K562 (cell line): ENCODE results near the gene ING1. TPM values are rescaled to one million over a fixed set of nuclear protein-coding genes. Genes with fewer than 3 reads are reported as not detected.

Source experiments
- ATAC-seq: fragments of 200-7000 bp; cut with Tn5 transposase; 3 replicates; pipeline ENCODE4 v1.9.1; 2020; ENCODE audit warnings: moderate library complexity
- BruUV-seq: library from RNA; stranded (reverse); fragments of 400-500 nt; replicated peaks from 2 replicates; lab custom pipeline; 2021; lab: Mats Ljungman, UMichigan
- CTCF ChIA-PET: fragments of 300-600 bp; formaldehyde crosslinking; extraction: SDS; loops from one replicate; lab custom pipeline; 2021; ENCODE audit warnings: low intra/inter-chr PET ratio; lab: Yijun Ruan, JAX
- POLR2A ChIA-PET: fragments of 300-600, 350-650 bp; sonication (Branson Sonifier 250); formaldehyde crosslinking; extraction: SDS; loops from one replicate; lab custom pipeline; 2021; ENCODE audit warnings: antibody characterized with exemption, inconsistent platforms; lab: Yijun Ruan, JAX
- DNase-seq, 4 experiments: peaks; one replicate each; pipeline versions ENCODE4 v3.0.0 to v3.0.0-alpha.2; 2011 to 2018; ENCODE audit warnings: low spot score in 3 of 4, mixed read lengths in 3 of 4; ENCODE audit errors: extremely low read depth in 1 of 4
- FAIRE-seq: peaks from 2 replicates; lab custom pipeline; 2011; peaks lifted over from hg19 to GRCh38; lab: Jason Lieb, UNC
- H2AFZ ChIP-seq: 2 replicates; pipeline ENCODE4 v1.6.0; 2011; ENCODE audit warnings: low read depth, low read length, control low read depth, inconsistent platforms
- H3K27ac ChIP-seq: fragments of 200-600 bp; 3 replicates; pipeline ENCODE4 v1.8.0; 2011; ENCODE audit warnings: low read depth, mild to moderate bottlenecking, control low read depth, inconsistent platforms, low read length, moderate library complexity, mixed read lengths; ENCODE audit errors: extremely low read depth
- H3K27me3 ChIP-seq, 2 experiments: fragments of 300-600 bp in 1 of 2; 2 replicates in 1 of 2; 3 replicates in 1 of 2; pipeline versions ENCODE4 v1.6.0 to v1.8.0; 2011; ENCODE audit warnings: inconsistent platforms in 2 of 2, low read length in 2 of 2, mild to moderate bottlenecking in 1 of 2, mixed read lengths in 1 of 2, moderate library complexity in 1 of 2; ENCODE audit not compliant: control insufficient read depth in 2 of 2, insufficient read depth in 2 of 2
- H3K36me3 ChIP-seq: fragments of 300-600 bp; 3 replicates; pipeline ENCODE4 v1.8.0; 2011; ENCODE audit warnings: mild to moderate bottlenecking, low read length, inconsistent platforms; ENCODE audit not compliant: control insufficient read depth, insufficient read depth
- H3K4me1 ChIP-seq, 2 experiments: fragments of 200-600 bp in 1 of 2; replicated peaks in 1 of 2; 2 replicates in 1 of 2; 3 replicates in 1 of 2; pipeline versions ENCODE4 v1.5.1 to v1.8.0; 2011; ENCODE audit warnings: inconsistent platforms in 2 of 2, low read length in 2 of 2, mild to moderate bottlenecking in 1 of 2, mixed read lengths in 1 of 2, moderate library complexity in 1 of 2; ENCODE audit not compliant: control insufficient read depth in 2 of 2, insufficient read depth in 2 of 2
- H3K4me2 ChIP-seq: 2 replicates; pipeline ENCODE4 v1.6.1; 2011; ENCODE audit warnings: low read length, control low read depth, inconsistent platforms, mixed read lengths; ENCODE audit not compliant: insufficient read depth
- H3K4me3 ChIP-seq: fragments of 200-600 bp; sonication (generic), shearing (Covaris generic); 2 replicates; pipeline ENCODE4 v1.5.1; 2016; ENCODE audit warnings: control low read depth, inconsistent platforms
- H3K79me2 ChIP-seq: fragments of 200-600 bp; 3 replicates; pipeline ENCODE4 v1.8.0; 2011; ENCODE audit warnings: low read length, inconsistent platforms; ENCODE audit not compliant: control insufficient read depth, insufficient read depth
- H3K9ac ChIP-seq, 2 experiments: 2 replicates each; pipeline versions ENCODE4 v1.6.0 to v1.6.1; 2011; ENCODE audit warnings: low read depth in 2 of 2, low read length in 2 of 2, control low read depth in 1 of 2, inconsistent platforms in 1 of 2, mild to moderate bottlenecking in 1 of 2, mixed read lengths in 1 of 2; ENCODE audit not compliant: insufficient read depth in 1 of 2
- H3K9me1 ChIP-seq: one replicate; pipeline ENCODE4 v1.6.0; 2011; ENCODE audit warnings: inconsistent platforms, mild to moderate bottlenecking, low read length, moderate library complexity; ENCODE audit not compliant: control insufficient read depth, insufficient read depth
- H3K9me3 ChIP-seq: replicated peaks from 2 replicates; pipeline ENCODE4 v1.5.1; 2011; ENCODE audit warnings: low read depth, low read length, inconsistent platforms; ENCODE audit not compliant: control insufficient read depth, insufficient read depth
- H4K20me1 ChIP-seq: replicated peaks from 2 replicates; pipeline ENCODE4 v1.6.1; 2011; ENCODE audit warnings: low read length, inconsistent platforms, mixed read lengths; ENCODE audit not compliant: control insufficient read depth, insufficient read depth
- ELF4 ChIP-seq: fragments of 450-650 bp; formaldehyde crosslinking; IDR thresholded peaks from 2 replicates; pipeline ENCODE4 v1.4.0; 2022; ENCODE audit warnings: missing genetic modification characterization
- ETV5 ChIP-seq: sonication (generic); formaldehyde crosslinking; IDR thresholded peaks from 2 replicates; pipeline ENCODE4 v1.4.0; 2020; ENCODE audit warnings: low read depth, mild to moderate bottlenecking, missing genetic modification reagents
- SREBF2 ChIP-seq: sonication (generic); formaldehyde crosslinking; IDR thresholded peaks from 2 replicates; pipeline ENCODE4 v1.4.0; 2020; ENCODE audit warnings: mild to moderate bottlenecking, missing genetic modification reagents
- TARDBP ChIP-seq: fragments of 450-650 bp; IDR thresholded peaks from 2 replicates; pipeline ENCODE4 v1.6.1; 2016
- ZFP1 ChIP-seq: fragments of 450-650 bp; formaldehyde crosslinking; IDR thresholded peaks from 2 replicates; pipeline ENCODE4 v1.4.0; 2020; ENCODE audit warnings: mild to moderate bottlenecking, mixed read lengths
- ZNF395 ChIP-seq: fragments of 200-800 bp; sonication (Bioruptor generic); IDR thresholded peaks from 2 replicates; pipeline ENCODE4 v1.6.1; 2017; ENCODE audit warnings: missing genetic modification characterization, missing compliant biosample characterization
- WGBS: fragments of 100-300 bp; shearing (Covaris generic); methylation state at CpG from one replicate; pipeline ENCODE4 v1.1.6; 2016; ENCODE audit warnings: low coverage, mixed read lengths; ENCODE audit not compliant: insufficient coverage; ENCODE audit errors: missing lambda C conversion rate; 5-methylcytosine and 5-hydroxymethylcytosine counted together
- in situ Hi-C: fragments of 300-500 bp; cut with MboI; formaldehyde crosslinking; loops from 4 replicates; pipeline ENCODE4 v1.15.0; 2018; ENCODE audit warnings: inconsistent platforms, mixed read lengths
- intact Hi-C: fragments of 100-400 bp; cut with micrococcal nuclease; formaldehyde crosslinking; loops from 2 replicates; pipeline ENCODE4 v1.14.2; 2022
- polyA plus RNA-seq, 8 experiments: library from polyadenylated mRNA; depleted of rRNA in 4 of 8; stranded (reverse) in 5 of 8; unstranded in 3 of 8; fragments of >200 nt; fragmentation: Nextera tagmentation in 2 of 8; fragmentation: Illumina TruSeq in 1 of 8; extraction: Ambion mirVana in 2 of 8; extraction: Trizol in 1 of 8; gene quantifications; 2 replicates each; pipeline versions ENCODE4 v1.2.1 to v1.2.3, GENCODE V29; 2011 to 2014; ENCODE audit warnings: inconsistent platforms in 1 of 8, missing spikeins in 1 of 8
- total RNA-seq, 7 experiments: library from RNA; depleted of rRNA in 6 of 7; stranded (reverse); fragments of >200 nt in 6 of 7; fragmentation: Illumina TruSeq in 2 of 7; extraction: Trizol in 2 of 7; gene quantifications; 2 replicates each; pipeline versions ENCODE4 v1.2.1 to v1.2.3, GENCODE V29; 2011 to 2021; ENCODE audit warnings: low replicate concordance in 1 of 7

ING1 gene
- total and polyA plus RNA-seq, 9 of the 15 experiments (the other 6 are each of a cell fraction or from before 2014, with no cell fraction given), result 1.0 to 20.1 (median 8.2) TPM

GRCh38 chr13:110666255-110666533 is 47.3 kb upstream of the ING1 start:
- no peak for TF ChIP-seq SREBF2 (CRISPR knock-in tag)
- no peak for TF ChIP-seq ZFP1 (CRISPR knock-in tag)
- TF ChIP-seq ETV5 (CRISPR knock-in tag), result no peak
- no peak for TF ChIP-seq TARDBP
- TF ChIP-seq ELF4 (CRISPR knock-in tag), result no peak
- no peak for TF ChIP-seq ZNF395
- CTCF ChIA-PET, result no interaction called here
- Histone ChIP-seq H3K79me2 (no peaks in the 10 kb centered on the region), H3K4me1 (no peaks in the 10 kb centered on the region), H3K4me3 (no peak overlapping the region), H3K4me2 (no peak overlapping the region), H3K27ac (no peak overlapping the region), H4K20me1 (no peaks in the 10 kb centered on the region), H3K36me3 (peaks cover 59% of the 10 kb centered on the region), H2AFZ (no peak overlapping the region), H3K27me3 (no peaks in the 10 kb centered on the region), H3K9ac (no peak overlapping the region), H3K9me3 (no peaks in the 10 kb centered on the region), H3K9me1 (no peaks in the 10 kb centered on the region)
- 100% methylated on average over 6 of the region's 8 CpGs for WGBS
- in situ Hi-C loops (no loop called here), intact Hi-C loops (no loop called here)
- DNase-seq (no peak), ATAC-seq (no peak), FAIRE-seq (no peak)
- POLR2A ChIA-PET, result interaction anchor here (0.7 kb wide), 1 partner anchor 159 kb away, joined by 3 read pairs; no protein-coding TSS in a partner anchor
- no TSS peak for BruUV-seq
